DMS114 treated with DMSO at 0.1 percent for 48 hours (cell line): ENCODE data around the gene GAST.
"Not testable (repeated sequence)": the region's sequence is repeated elsewhere in the genome, so short reads cannot be mapped to it uniquely, and the experiment has no call there.

ENCODE experiments used
- DNase-seq: peaks from one replicate; lab custom pipeline; 2025; ENCODE audit not compliant: unreplicated experiment; lab: John Stamatoyannopoulos, UW

The GAST gene, protein sequence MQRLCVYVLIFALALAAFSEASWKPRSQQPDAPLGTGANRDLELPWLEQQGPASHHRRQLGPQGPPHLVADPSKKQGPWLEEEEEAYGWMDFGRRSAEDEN

DNA sequence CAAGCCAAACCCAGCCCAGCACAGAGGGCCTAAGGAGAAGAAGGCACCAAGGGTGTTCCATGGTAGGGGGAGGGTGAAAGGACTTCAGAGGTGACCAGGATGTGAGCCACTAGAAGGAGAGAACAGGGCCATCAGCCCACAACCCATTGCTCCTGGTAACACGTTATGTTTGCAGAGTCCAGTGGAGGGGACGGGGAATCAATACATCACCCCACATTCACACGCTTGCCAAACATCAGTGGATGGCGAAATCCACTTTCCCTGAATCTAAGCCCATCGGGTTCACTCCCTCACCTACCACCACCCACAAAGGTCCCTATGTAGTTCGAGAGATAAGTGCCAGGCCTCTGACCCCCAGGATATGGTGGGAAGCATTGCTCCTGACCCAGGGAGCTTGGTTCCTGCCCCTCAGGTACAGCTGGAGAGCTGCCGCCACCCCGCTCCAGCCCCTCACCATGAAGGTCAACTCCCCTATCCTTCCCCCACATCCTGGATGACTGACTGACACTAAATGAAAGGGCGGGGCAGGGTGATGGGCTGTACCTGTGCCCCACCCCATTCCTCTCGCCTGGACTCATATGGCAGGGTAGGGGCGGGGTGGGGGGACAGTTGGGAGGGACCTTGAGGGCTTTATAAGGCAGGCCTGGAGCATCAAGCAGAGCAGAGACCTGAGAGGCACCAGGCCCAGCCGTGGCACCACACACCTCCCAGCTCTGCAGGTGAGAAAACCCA, at the start of gene GAST:
Gene GAST, plus strand, starts transcription at position 663 of the 732 bp plus-strand sequence. CDS start 3,106 bp downstream, outside the sequence.
- DNase-seq, result no peak

DNA sequence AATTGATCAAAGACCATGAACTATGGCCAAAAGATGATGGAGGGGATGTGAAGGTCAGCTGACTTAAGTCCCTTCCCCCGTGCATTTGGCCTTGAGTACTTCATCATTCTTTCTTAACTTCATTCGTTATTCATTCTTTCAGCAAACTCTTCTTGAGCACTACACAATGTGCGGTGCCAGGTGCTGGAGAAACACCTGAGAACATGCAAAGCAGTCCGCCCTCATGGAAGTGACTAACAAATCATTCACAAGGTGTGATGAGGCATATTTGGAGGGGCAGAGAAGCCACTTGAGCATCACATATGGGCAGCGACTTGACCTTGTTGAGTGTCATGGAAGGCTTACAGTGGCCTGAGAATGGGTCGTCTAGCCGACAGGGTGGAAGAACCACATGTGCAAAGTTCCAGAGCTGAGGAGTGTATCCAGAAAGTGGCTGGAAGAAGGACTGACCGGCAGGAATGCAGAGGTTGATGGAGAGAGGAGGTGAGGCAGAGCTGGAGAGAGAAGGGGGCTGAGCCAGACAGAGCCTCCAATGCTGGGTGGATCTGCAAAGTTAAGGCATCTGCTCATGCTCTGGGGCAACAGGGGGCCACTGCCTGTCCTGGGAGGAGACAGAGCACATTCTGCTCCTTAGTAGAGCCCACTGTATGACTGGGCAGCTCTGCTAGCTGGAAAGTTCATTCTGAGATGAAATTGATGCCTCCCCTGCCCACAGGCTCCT, 48.5 kb upstream of the GAST start:
- DNase-seq, result no peak

DNA sequence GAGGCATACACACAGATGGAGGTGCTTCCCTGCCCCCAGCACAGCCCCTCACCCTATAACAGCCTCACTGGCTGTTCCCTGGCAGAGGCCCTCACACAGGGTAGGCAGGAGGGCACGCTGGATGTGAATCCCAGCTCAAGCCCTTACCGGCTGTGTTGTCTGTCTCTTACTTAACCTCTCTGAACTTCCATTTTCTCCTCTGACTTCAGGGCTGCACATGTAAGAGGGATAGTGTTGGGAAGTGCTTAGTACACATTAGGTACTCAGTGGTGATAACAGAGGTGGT, 48.0 kb upstream of the GAST start:
- no peak for DNase-seq

DNA sequence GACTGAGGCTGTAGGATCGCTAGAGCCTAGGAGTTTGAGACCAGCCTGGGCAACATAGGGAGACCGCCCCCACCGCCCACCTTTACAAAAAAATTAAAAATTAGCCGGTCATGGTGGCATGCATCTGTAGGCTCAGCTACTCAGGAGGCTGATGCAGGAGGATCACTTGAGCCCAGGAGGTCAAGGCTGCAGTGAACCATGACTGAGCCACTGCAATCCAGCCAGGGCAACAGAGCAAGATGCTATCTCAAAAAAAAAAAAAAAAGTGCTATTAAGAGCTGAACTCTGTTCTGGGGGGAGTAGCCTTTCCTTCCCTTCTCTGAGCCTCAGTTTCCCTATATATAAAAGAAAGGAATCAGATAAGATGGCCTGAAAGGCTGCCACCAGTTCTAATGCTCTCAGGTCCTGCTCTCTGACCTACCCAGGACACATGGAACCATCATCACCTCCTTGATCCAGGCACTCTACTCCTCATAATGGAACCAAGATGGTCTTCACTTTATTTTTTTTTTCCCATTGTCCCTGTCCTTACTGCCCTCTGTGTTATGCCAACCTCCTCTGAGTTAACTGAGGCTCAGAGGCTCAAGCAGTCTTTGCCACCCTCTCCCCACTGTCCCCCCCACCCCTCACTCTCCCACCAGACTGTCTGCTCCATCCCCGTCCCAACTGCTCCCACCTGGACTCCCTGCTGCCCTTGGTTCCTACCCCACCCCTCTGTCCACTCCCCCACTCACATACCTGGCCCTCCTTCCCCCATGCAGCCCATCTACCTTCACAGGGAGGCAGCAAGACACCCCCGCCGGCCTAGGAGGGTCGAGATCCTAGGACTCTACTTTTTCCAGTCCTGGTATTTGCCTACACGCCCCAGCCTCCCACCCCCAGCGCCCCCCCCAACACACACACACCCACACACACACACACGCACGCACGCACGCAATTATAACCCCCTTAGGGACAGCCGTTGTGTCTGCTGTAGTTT, 47.3 kb upstream of the GAST start:
- DNase-seq, result no peak

DNA sequence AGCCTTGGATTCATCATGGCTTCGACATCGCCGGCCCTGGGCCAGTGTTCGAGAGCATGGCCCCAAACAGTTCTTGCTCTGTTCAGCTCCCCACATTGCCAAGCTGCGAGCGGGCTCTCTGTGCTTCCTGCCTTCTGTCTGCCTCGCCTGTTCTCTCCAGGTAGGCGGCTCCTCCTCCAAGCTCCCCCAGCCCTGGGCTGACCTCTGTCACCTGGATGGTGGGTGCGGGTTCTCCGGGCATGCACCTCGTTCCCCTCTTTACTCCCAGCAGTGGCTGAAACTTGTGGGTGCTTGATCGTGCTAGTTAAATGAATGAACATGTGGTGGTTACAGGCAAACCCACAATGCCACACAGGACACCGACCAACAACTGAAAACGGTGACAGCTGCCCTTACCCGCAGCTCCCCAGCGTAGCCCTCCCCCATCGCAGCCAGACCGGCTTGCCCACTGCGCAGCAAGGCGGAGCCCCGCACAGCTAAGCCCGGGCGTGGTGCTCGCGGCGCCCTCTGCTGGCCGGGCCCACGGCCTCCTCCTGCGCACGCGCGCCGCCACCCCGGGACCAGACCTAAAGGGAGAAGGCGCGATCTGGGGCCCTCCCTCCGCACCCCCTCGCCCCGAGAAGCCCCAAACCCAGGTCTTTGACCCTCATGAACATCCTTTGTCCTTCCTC, 46.4 kb upstream of the GAST start:
- DNase-seq, result peak; percentile 76

DNA sequence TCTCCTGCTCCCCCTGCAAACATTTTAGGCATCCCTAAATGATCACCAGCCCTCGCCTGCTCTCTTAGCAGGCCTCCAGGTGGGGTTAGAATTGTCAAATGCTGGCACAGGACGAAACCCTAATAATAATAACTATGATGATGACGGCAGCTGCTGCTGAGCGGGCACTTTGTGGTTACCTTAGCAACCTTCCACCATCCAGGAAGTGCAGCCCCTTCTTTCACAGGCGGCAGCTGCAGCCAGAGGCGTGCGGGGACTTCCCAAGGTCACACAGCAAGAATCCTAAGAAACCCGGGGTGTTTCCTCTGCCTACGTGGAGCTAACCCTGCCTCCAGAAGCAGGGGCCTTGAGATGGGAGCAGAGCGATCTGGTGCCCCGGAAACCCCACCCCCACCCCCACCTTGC, 45.9 kb upstream of the GAST start:
- DNase-seq, result no peak

DNA sequence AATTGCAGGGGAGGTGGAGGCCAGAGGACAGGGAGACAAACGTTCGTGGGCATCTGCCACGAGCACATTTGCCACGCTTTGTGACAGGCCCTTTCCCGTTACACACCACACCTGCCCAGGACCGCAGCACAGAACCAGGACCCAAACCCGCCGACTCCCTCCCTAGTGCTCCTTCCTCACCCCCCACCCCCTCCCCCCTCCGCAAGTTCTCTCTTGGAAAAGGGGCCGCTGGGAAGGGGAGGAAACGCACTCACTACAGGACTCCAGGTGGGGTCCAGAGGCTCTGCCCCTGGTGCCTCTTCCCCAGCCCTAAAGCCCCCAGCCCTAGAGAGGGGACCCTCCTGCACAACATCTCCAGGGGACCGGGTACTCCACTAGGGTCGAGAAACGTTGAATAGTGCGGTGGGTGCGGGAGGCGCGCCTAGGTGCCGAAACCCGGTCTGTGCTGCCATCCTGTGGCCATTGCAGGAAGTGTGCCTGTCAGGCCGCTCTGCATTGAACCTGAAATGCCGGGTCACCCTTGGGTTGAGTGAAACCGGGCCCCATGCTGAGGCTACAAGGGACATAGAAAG, 45.3 kb upstream of the GAST start:
- DNase-seq, result peak; percentile 51

DNA sequence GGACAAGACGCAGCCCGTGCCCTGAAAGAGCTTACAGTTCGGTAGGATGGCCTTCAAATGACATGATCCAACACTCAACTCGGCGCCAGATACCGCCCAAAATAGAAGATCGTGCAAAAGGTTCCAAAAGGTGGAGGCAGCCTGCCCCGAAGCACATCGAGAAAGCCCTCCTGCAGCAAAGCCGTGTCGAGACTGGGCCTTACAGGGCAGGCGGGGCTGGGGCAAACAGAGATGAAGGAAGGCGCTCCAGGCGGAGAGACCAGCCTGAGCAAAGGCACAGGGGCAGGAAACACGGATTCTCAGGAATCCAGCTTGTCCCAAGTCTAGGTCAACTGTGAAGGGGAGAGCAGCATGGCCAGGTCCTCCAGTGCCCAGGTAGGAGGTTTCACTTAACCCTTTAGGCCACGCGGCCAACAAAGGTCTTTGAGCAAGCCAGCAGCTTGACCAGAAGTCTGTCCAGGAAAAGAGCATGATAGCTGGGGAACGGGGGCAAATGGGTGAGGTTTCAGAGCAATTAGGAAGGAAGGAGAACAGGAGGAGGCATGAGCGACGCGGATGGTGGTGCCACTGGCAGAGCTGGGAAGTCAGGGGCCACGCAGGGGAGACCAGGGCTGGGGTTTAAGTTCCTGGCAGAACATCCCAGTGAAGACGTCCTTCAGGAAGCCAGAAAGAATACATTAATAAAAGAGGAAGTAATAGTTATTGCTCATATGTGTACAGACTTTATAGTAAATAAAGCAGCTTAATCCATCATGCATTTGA, 44.7 kb upstream of the GAST start:
- no peak for DNase-seq

DNA sequence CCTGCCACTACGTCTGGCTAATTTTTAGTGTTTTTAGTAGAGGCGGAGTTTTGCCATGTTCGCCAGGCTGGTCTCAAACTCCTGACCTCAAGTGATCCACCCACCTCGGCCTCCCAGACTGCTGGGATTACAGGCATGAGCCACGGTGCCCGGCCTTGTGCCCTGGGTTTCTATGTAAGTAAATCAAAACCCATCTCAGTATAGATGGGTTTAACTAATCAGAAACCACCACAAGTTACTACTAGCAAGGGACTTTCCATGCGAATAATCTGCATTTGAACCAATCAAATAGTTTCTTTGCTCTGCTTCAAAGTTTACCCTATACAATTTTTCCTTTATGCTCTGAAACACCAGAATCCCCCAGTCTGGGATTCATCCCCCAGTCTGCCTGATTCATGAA, 40.0 kb upstream of the GAST start:
- no peak for DNase-seq

DNA sequence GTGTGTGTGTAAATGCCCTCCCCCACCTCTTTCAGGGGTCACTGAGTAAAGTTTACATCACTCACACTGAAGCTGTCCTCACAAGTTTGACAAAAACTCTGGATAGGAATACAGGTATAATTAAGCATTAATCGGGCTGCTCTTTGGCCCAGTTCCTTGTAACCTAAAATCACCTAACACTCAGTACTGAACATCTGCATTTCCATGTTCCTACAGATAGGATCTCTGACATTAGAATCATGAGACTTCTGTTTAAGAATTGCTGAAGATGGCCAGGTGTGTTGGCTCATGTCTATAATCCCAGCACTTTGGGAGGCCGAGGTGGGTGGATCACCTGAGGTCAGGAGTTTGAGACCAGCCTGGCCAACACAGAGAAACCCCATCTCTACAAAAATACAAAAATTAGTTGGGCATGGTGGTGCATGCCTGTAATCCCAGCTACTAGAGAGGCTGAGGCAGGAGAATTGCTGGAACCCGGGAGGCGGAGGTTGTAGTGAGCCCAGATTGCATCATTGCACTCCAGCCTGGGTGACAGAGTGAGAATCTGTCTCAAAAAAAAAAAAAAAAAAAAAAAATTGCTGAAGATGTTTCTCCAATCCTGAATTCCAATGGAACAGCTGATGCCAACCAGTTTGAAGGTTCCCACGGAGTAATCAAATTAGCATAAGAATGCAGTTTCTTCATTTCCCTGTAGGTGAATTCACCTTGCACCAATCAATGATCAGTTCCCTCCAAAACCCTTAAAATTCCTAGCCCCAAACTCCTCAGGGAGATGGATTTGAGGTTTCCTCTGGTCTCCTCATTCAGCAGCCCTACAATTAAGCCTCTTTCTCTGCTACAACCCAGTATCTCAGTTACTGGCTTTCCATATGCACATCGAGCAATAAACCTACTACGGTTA, 36.7 kb upstream of the GAST start:
- not testable (repeated sequence) for DNase-seq

DNA sequence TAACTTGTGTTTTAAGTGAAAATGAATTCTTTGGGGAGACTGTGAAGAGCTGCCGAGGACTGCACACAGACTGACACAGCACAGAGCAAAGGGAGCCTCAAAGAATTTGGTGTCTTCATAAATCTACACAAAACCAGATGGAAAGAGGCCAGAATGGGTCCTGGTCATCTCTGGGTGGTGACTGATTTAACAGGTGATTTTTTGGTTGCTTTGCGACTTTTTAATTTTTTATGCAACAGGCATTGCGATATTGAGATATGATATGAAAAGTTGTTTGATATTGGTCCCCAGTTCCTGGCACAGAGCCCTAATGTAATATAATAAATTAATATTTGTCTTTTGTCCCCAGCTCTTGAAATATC, 36.1 kb upstream of the GAST start:
- DNase-seq, result no peak

DNA sequence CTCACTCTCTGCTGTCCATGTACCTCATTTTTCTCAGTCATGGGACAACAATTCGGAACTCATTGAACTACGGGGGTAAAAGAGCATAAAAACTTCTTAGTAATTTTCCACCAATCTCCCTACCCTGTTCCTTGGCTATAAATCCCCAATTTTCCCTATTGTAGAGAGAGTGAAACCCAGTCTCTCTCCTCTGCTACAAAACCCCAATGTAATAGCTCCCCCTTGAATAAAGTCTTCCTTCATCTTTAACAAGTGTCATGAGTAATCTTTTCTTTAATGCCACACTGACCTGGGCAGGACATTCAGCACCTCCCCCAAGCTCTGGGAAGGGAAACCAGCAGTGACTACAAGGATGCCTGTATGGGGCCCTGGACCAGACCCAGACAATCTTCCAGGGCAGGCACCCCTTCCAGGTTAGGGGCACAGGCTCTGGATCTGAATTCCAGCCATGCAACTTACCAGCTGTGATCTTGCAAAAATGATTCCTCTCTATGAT, 33.7 kb upstream of the GAST start:
- DNase-seq, result no peak

DNA sequence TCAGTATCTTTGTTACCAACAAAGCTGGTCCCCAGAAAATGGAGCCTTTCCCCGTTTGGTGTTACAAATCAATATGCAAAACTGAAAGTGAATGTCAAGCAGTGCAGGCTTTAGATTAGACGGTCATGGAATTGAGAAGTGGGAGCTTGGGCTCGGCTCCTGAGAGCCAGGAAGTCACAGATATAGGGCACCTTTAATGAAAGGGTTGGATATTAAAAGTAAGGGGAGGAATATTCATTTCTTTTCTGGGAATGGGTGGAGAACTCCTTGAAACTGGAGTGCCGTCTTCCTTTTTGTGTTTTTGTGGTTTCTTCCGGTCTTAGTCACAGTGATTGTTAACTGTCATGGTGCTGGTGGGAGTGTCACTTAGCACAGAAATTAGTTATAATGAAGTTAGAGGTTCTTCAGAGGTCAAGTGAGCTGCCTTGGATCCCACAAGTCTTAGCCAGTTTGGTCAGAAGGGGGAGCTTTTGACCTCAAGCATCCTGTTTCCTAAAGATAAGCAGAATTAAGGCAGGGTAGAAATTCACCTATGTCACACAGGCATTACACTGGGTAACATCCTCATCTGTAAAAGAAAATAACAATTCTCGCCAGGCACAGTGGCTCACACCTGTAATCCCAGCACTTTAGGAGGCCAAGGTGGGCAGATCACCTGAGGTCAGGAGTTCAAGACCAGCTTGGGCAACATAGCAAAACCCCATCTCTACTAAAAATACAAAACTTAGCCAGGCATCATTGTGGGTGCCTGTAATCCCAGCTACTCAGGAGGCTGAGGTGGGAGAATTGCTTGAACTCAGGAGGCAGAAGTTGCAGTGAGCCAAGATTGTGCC, 33.0 kb upstream of the GAST start:
- no peak for DNase-seq

DNA sequence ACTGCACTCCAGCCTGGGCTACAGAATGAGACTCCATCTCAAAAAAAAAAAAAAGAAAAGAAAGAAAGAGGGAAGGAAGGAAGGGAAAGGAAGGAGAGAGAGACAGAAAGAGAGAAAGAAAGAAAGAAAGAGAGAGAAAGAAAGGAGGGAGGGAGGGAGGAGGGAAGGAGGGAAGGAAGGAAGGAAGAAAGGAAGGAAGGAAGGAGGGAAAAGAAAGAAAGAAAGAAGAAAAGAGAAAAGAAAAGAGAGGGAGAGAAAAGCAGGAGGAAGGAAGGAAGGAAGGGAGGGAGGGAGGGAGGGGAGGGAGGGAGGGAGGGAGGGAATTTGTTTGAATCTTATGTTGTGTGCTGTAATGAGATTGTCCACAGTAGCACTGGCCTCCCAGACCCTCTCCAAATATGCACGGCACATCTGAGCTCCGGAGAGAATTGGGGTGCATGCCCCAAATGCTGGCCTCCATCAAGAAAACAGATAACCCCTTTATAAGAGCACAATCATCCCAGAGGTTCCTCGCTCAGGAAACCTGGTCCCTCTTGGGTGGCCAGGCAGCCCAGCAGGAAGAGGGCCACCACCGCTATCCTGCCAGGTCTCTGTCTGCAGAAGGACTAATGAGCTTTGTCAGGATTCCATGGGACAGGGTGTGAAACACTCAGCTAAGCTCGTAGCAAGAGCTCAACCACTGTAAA, 32.2 kb upstream of the GAST start:
- no peak for DNase-seq

DNA sequence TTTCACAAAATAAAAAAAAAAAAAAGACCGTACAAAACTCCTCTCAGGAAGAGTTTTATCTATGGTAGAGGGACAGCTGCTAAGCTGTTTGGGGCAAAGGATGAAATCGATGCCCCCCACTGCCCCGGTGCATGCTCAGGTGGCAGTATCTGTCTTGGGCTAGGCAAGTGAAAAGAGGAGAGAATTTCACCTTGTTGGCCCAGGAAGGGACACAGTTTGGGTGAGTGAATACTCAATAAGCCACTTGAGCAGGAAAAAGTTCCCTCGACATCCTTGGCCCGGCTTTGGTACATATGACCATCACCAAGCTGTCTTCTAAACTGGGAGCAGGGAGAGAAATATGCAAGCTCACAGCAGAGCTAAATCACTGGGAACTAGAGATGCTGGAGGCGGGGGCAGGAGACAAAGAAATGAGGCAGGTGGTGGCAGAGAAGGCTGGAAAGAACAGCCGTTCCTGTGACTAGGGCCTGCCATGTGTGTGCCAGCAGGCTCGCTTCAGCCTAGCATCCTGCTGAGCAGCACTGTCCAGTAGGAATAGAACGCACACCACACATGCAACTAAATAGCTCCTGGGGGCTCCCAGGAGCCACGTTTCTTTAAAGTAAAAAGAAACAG, 31.6 kb upstream of the GAST start:
- no peak for DNase-seq

DNA sequence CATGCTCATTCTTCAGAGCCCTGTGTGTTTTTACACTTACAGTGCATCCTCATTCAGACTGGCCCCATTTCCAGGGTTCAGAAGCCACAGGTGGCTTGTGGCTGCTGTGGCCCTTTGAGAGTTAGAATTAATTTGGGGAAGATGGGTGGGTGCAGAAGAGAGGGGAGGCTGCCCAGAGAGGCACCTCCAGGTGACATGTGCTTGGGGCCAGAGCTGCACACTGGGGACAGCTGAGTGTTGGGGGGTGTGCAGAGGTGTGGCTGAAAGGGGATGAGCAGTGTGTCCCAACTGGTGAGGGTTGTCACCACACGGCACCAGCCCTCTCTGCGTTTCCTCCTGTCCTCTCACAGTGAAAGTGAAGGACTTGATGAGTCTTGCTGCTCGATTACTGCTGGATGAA, 30.4 kb upstream of the GAST start:
- no peak for DNase-seq

DNA sequence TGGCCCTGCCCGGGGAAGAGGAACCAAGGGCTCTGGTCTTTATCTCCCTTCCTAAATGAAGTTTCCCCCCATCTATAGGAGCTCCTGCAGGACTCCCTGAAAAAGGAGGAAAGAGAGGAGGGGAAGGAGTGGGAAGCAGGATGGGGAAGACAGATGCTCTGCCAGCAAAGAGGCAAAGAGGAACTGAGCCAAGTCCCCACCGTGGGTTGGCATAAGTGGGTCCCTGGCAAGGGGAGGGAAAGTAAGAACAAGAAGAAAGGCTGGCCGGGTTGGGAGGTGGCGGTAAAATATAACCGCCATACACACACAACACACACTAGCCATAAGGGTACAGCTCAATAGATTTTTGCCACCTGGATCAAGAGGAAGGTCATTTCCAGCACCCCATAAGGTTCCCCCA, 29.5 kb upstream of the GAST start:
- no peak for DNase-seq
